ENCODE measurements around the gene KLHL6.
"Not testable (repeated sequence)": the region's sequence is repeated elsewhere in the genome, so short reads cannot be mapped to it uniquely, and the experiment has no call there.

KLHL6 gene

DNA sequence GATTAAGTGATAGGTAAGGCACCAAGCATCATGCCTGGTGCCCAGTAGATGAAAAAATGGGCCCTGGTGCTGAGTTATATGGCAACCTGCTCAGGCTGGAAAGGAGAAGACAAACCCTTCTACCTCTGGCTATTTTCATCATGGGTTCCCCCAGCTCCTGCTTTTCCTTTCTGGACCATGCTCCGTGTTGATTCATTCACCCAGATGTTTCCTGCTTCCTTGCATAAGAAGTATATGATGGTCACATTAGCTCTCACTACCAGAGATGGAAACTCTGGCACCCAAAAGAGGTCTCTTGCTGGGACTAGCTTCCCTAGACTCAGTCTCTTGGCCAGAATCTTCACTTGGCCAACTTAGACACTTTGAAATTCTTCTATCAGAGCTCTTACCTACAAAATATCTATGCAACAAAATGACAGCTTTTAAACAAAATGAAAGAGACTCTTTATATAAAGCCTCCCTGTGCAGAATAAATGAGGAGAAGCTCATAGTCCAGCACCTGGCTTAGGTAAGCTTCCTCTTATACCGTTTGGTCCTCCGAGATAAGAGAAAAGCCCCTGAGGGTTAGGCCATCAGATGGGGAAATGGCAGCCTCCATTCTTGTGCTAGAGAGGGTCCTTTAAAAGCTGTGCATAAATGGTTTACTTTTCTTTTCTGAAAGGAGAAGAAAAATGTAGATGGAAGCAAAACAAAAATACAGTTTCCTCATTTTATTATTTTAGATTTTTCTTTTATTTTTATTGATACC, 80.3 kb downstream of the KLHL6 start:
- Histone ChIP-seq H3K4me1 (peaks cover 7% of the 10 kb centered on the region), H3K9me3 (no peaks in the 10 kb centered on the region), H3K27me3 (no peaks in the 10 kb centered on the region), H3K36me3 (no peaks in the 10 kb centered on the region), H3K4me3 (ENCODE audit: low read depth, low read length) (no peak overlapping the region)
- TF ChIP-seq, protein P1, sequence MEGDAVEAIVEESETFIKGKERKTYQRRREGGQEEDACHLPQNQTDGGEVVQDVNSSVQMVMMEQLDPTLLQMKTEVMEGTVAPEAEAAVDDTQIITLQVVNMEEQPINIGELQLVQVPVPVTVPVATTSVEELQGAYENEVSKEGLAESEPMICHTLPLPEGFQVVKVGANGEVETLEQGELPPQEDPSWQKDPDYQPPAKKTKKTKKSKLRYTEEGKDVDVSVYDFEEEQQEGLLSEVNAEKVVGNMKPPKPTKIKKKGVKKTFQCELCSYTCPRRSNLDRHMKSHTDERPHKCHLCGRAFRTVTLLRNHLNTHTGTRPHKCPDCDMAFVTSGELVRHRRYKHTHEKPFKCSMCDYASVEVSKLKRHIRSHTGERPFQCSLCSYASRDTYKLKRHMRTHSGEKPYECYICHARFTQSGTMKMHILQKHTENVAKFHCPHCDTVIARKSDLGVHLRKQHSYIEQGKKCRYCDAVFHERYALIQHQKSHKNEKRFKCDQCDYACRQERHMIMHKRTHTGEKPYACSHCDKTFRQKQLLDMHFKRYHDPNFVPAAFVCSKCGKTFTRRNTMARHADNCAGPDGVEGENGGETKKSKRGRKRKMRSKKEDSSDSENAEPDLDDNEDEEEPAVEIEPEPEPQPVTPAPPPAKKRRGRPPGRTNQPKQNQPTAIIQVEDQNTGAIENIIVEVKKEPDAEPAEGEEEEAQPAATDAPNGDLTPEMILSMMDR (IDR thresholded peaks at IDR 0.05; ENCODE audit: low read depth, low read length), result no peak
- DNase-seq, result no peak

DNA sequence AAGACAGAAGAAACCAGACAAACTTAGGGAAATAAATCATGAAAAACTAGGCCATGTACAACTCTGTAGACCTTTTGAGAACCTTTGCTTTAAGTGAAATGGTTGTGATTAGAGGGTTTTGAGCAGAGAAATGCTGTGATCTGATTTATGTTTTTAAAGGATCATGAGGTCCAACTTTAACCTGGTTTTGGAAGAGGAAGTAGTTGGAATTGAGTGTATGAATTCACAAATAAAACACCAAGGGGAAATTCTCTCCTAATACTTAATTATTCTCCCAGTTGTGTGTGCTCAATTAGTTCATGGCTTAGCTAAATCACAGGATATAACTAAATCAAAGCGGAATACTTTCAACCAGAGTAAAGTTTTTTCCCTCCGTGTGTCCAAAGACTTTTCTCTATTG, 81.5 kb downstream of the KLHL6 start:
- no peak overlapping the region for H3K4me3 ChIP-seq (ENCODE audit: low read depth, low read length)
- no peaks in the 10 kb centered on the region for H3K9me3 ChIP-seq
- DNase-seq, result no peak
- H3K4me1 ChIP-seq, result peaks cover 7% of the 10 kb centered on the region
- H3K36me3 ChIP-seq, result no peaks in the 10 kb centered on the region
- H3K27me3 ChIP-seq, result no peaks in the 10 kb centered on the region
- TF ChIP-seq, protein P1 (IDR thresholded peaks at IDR 0.05; ENCODE audit: low read depth, low read length), result no peak

GRCh38 chr3:183472155-183472554, 83.4 kb downstream of the KLHL6 start:
- Histone ChIP-seq H3K4me1 (no peaks in the 10 kb centered on the region), H3K27me3 (no peaks in the 10 kb centered on the region), H3K4me3 (ENCODE audit: low read depth, low read length) (no peak overlapping the region), H3K9me3 (no peaks in the 10 kb centered on the region), H3K36me3 (no peaks in the 10 kb centered on the region)
- no peak for DNase-seq
- TF ChIP-seq, protein P1 (IDR thresholded peaks at IDR 0.05; ENCODE audit: low read depth, low read length), result no peak

- TF ChIP-seq, protein P1 (IDR thresholded peaks at IDR 0.05; ENCODE audit: low read depth, low read length), result no peak
- H3K27me3 ChIP-seq, result no peaks in the 10 kb centered on the region
- no peak overlapping the region for H3K4me3 ChIP-seq (ENCODE audit: low read depth, low read length)
- no peaks in the 10 kb centered on the region for H3K36me3 ChIP-seq
- DNase-seq, result no peak
- no peaks in the 10 kb centered on the region for H3K4me1 ChIP-seq
- H3K9me3 ChIP-seq, result no peaks in the 10 kb centered on the region
These were observed 87.1 kb downstream of the KLHL6 start for GRCh38 chr3:183468424-183468823.

DNA sequence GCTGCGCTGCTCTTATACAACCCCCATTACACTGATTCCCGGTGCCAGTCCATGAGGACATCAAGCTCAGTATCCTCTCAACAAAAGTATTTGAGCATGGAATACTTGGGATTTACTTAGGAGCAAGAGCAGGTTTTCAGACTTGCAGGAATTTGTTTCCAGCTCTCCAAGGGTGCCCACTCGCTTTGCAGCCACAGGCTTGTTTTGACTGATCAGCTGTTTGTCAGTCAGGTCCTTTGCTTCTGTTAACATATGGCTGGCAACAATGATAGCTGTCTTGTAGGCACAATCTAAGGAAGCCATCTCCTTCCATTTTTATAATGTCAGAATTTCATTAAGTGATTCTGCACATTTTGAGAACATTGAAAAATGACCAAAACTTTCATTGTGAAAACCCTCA, 88.9 kb downstream of the KLHL6 start:
- no peak for DNase-seq

DNA sequence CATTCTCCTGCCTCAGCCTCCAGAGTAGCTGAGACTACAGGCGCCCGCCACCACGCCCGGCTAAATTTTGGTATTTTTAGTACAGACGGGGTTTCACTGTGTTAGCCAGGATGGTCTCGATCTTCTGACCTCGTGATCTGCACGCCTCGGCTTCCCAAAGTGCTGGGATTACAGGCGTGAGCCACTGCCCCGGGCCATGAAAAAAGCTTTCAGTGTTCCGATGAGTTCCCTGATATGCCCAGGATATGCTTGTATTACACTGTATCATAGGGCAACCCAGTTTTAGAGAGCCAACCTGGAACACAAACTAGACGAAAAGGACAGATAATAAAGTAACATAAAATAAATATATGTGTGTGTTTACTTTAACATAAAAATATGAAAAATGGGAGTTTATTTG, 89.8 kb downstream of the KLHL6 start:
- 0 out of 2 replicates have a peak overlapping the region, but pooled peaks have one; percentile 7 for H3K4me3 ChIP-seq (ENCODE audit: low read depth, low read length)
- H3K9me3 ChIP-seq, H3K36me3 ChIP-seq, H3K27me3 ChIP-seq, H3K4me1 ChIP-seq: not testable (repeated sequence)
- DNase-seq, result peak; percentile 38

More for the DNA sequence above, 88.9 kb downstream of the KLHL6 start:
- Histone ChIP-seq H3K27me3 (no peaks in the 10 kb centered on the region), H3K4me3 (ENCODE audit: low read depth, low read length) (no peak overlapping the region), H3K36me3 (no peaks in the 10 kb centered on the region), H3K4me1 (no peaks in the 10 kb centered on the region), H3K9me3 (no peaks in the 10 kb centered on the region)
- TF ChIP-seq, protein P1 (IDR thresholded peaks at IDR 0.05; ENCODE audit: low read depth, low read length), result no peak
